Endothelial cell (in vitro differentiated cells): ENCODE measurements around the gene OBSL1. TPM values are rescaled to one million over a fixed set of nuclear protein-coding genes. Genes with fewer than 3 reads are reported as not detected.

Source experiments
- DNase-seq: peaks from one replicate; pipeline ENCODE4 v3.0.0; 2021; ENCODE audit warnings: low spot score
- H3K27ac Mint-ChIP-seq: one replicate; pipeline ENCODE4 v1.8.0; 2021; ENCODE audit warnings: mixed read lengths, inconsistent platforms; ENCODE audit not compliant: unreplicated experiment
- H3K27me3 Mint-ChIP-seq: one replicate; pipeline ENCODE4 v1.8.0; 2021; ENCODE audit warnings: mild to moderate bottlenecking, moderate library complexity, mixed read lengths, inconsistent platforms; ENCODE audit not compliant: unreplicated experiment
- H3K36me3 Mint-ChIP-seq: one replicate; pipeline ENCODE4 v1.8.0; 2021; ENCODE audit warnings: mild to moderate bottlenecking, low read depth, mixed read lengths, inconsistent platforms; ENCODE audit not compliant: unreplicated experiment
- H3K4me1 Mint-ChIP-seq: one replicate; pipeline ENCODE4 v1.8.0; 2021; ENCODE audit warnings: mild to moderate bottlenecking, mixed read lengths, inconsistent platforms; ENCODE audit not compliant: unreplicated experiment
- H3K4me3 Mint-ChIP-seq: one replicate; pipeline ENCODE4 v1.8.0; 2021; ENCODE audit warnings: mild to moderate bottlenecking, mixed read lengths, inconsistent platforms; ENCODE audit not compliant: unreplicated experiment
- H3K9me3 Mint-ChIP-seq: one replicate; pipeline ENCODE4 v1.8.0; 2021; ENCODE audit warnings: mixed read lengths, inconsistent platforms; ENCODE audit not compliant: unreplicated experiment
- CTCF ChIP-seq: fragments of 200-600 bp; sonication (generic); IDR thresholded peaks from one replicate; pipeline ENCODE4 v1.5.0; 2021; ENCODE audit warnings: antibody characterized with exemption; ENCODE audit not compliant: unreplicated experiment
- total RNA-seq: library from RNA; stranded (reverse); fragmentation: NEBNext Ultra II Directional; extraction: Animal tissue kit (Norgen Biotek cat#: 25700); gene quantifications from one replicate; pipeline ENCODE4 v1.2.1, GENCODE V29; 2021; ENCODE audit not compliant: unreplicated experiment

The OBSL1 gene
- total RNA-seq, 1 donor from 2014 or later = 53.4 TPM

GRCh38 chr2:219591091-219591490 is 19.8 kb upstream of the OBSL1 start:
- H3K36me3 Mint-ChIP-seq = no peaks in the 10 kb centered on the region
- peaks cover 7% of the 10 kb centered on the region for H3K27me3 Mint-ChIP-seq
- no peak for DNase-seq
- no peak overlapping the region for H3K4me3 Mint-ChIP-seq
- no peaks in the 10 kb centered on the region for H3K9me3 Mint-ChIP-seq
- H3K27ac Mint-ChIP-seq = no peak overlapping the region
- TF ChIP-seq CTCF = no peak
- no peaks in the 10 kb centered on the region for H3K4me1 Mint-ChIP-seq

GRCh38 chr2:219581346-219581745 is 10.0 kb upstream of the OBSL1 start:
- no peak for TF ChIP-seq CTCF
- Mint-ChIP-seq H3K36me3 (no peaks in the 10 kb centered on the region), H3K4me3 (no peak overlapping the region), H3K27ac (no peak overlapping the region), H3K9me3 (no peaks in the 10 kb centered on the region), H3K4me1 (peaks cover 8% of the 10 kb centered on the region), H3K27me3 (peaks cover 9% of the 10 kb centered on the region)
- DNase-seq = no peak

GRCh38 chr2:219578811-219579613 is 7.7 kb upstream of the OBSL1 start:
- H3K4me1 Mint-ChIP-seq = peaks cover 8% of the 10 kb centered on the region
- no peaks in the 10 kb centered on the region for H3K9me3 Mint-ChIP-seq
- no peak for TF ChIP-seq CTCF
- peaks cover 18% of the 10 kb centered on the region for H3K27me3 Mint-ChIP-seq
- H3K4me3 Mint-ChIP-seq = no peak overlapping the region
- no peak for DNase-seq
- H3K36me3 Mint-ChIP-seq = no peaks in the 10 kb centered on the region
- H3K27ac Mint-ChIP-seq = no peak overlapping the region

- peaks cover 2% of the 10 kb centered on the region for H3K36me3 Mint-ChIP-seq
- H3K9me3 Mint-ChIP-seq = no peaks in the 10 kb centered on the region
- no peak overlapping the region for H3K27ac Mint-ChIP-seq
- TF ChIP-seq CTCF = no peak
- no peak overlapping the region for H3K4me3 Mint-ChIP-seq
- peaks cover 23% of the 10 kb centered on the region for H3K27me3 Mint-ChIP-seq
- H3K4me1 Mint-ChIP-seq = peaks cover 11% of the 10 kb centered on the region
- DNase-seq = no peak
These were observed 5.4 kb upstream of the OBSL1 start for GRCh38 chr2:219576505-219577388.
